K562 (cell line): ENCODE data around the gene ZNF275. TPM values are rescaled to one million over a fixed set of nuclear protein-coding genes. Genes with fewer than 3 reads are reported as not detected.

Experiments used
- BACH1 ChIP-seq: fragments of 200-800 bp; sonication (Bioruptor generic); IDR thresholded peaks from 2 replicates; pipeline ENCODE4 v1.6.1; 2016; ENCODE audit warnings: missing genetic modification characterization, missing compliant biosample characterization
- CCNT2 ChIP-seq: IDR thresholded peaks from 2 replicates; pipeline ENCODE4 v1.6.1; 2011; ENCODE audit warnings: borderline replicate concordance, low read depth, mild to moderate bottlenecking, moderate library complexity, mixed read lengths, low read length; ENCODE audit not compliant: insufficient read length; ENCODE audit errors: extremely low read depth
- CTBP1 ChIP-seq: fragments of 450-650 bp; IDR thresholded peaks from 2 replicates; pipeline ENCODE4 v1.6.1; 2016; ENCODE audit warnings: borderline replicate concordance
- FOXK1 ChIP-seq: sonication (generic); formaldehyde crosslinking; IDR thresholded peaks from 2 replicates; pipeline ENCODE4 v1.8.0; 2022; ENCODE audit warnings: missing genetic modification reagents, mild to moderate bottlenecking, borderline replicate concordance
- GABPA ChIP-seq: fragments of 200-800 bp; sonication (Bioruptor generic); conservative IDR thresholded peaks from 2 replicates; pipeline ENCODE4 v1.6.1; 2016; ENCODE audit warnings: low read depth, missing genetic modification characterization, missing compliant biosample characterization
- GTF2B ChIP-seq: IDR thresholded peaks from 2 replicates; pipeline ENCODE4 v1.6.1; 2011; ENCODE audit not compliant: insufficient read length; ENCODE audit errors: extremely low read depth
- HDAC1 ChIP-seq, 2 experiments: fragments of 450-650 bp; IDR thresholded peaks; 2 replicates each; pipeline ENCODE4 v1.6.1; 2016 to 2017; ENCODE audit warnings: inconsistent platforms in 1 of 2, mild to moderate bottlenecking in 1 of 2, moderate library complexity in 1 of 2
- MCM5 ChIP-seq: fragments of 450-650 bp; IDR thresholded peaks from 2 replicates; pipeline ENCODE4 v1.6.1; 2016; ENCODE audit warnings: low read depth
- NFE2L1 ChIP-seq: fragments of 450-650 bp; IDR thresholded peaks from 2 replicates; pipeline ENCODE4 v1.6.1; 2016; ENCODE audit warnings: missing genetic modification characterization, low read depth, mild to moderate bottlenecking, missing compliant biosample characterization, moderate library complexity, borderline replicate concordance
- NKRF ChIP-seq: fragments of 450-650 bp; IDR thresholded peaks from 2 replicates; pipeline ENCODE4 v1.6.1; 2016; ENCODE audit warnings: borderline replicate concordance
- NONO ChIP-seq, 2 experiments: fragments of 200-400 bp in 1 of 2; fragments of 450-650 bp in 1 of 2; formaldehyde crosslinking in 1 of 2; IDR thresholded peaks; 2 replicates each; pipeline ENCODE4 v1.6.1; 2017; ENCODE audit warnings: low read depth in 2 of 2, mild to moderate bottlenecking in 2 of 2, moderate library complexity in 2 of 2, low read length in 1 of 2
- TCF7L2 ChIP-seq: fragments of 150-350 bp; IDR thresholded peaks from 2 replicates; pipeline ENCODE4 v1.6.1; 2016; ENCODE audit warnings: low read depth, mild to moderate bottlenecking, low read length, moderate library complexity
- VEZF1 ChIP-seq: fragments of 200-800 bp; sonication (Bioruptor generic); IDR thresholded peaks from 2 replicates; pipeline ENCODE4 v1.6.1; 2017; ENCODE audit warnings: missing genetic modification characterization, missing compliant biosample characterization
- ZBTB11 ChIP-seq, 3 experiments: fragments of 200-800 bp in 1 of 3; fragments of 250-450 bp in 1 of 3; fragments of 450-650 bp in 1 of 3; sonication (Bioruptor Pico) in 1 of 3; sonication (Bioruptor generic) in 1 of 3; formaldehyde crosslinking in 1 of 3; IDR thresholded peaks; 2 replicates each; pipeline versions ENCODE4 v1.6.1 to v1.8.0; 2016 to 2022; ENCODE audit warnings: mild to moderate bottlenecking in 2 of 3, missing genetic modification characterization in 2 of 3, missing compliant biosample characterization in 1 of 3, moderate library complexity in 1 of 3
- ZBTB9 ChIP-seq: fragments of 450-650 bp; formaldehyde crosslinking; IDR thresholded peaks from 2 replicates; pipeline ENCODE4 v1.4.0; 2020; ENCODE audit warnings: mild to moderate bottlenecking, moderate library complexity
- ZNF134 ChIP-seq: fragments of 250-450 bp; sonication (Bioruptor Pico); conservative IDR thresholded peaks from 2 replicates; pipeline ENCODE4 v1.4.0; 2020
- polyA plus RNA-seq, 8 experiments: library from polyadenylated mRNA; depleted of rRNA in 4 of 8; stranded (reverse) in 5 of 8; unstranded in 3 of 8; fragments of >200 nt; fragmentation: Nextera tagmentation in 2 of 8; fragmentation: Illumina TruSeq in 1 of 8; extraction: Ambion mirVana in 2 of 8; extraction: Trizol in 1 of 8; gene quantifications; 2 replicates each; pipeline versions ENCODE4 v1.2.1 to v1.2.3, GENCODE V29; 2011 to 2014; ENCODE audit warnings: inconsistent platforms in 1 of 8, missing spikeins in 1 of 8
- total RNA-seq, 7 experiments: library from RNA; depleted of rRNA in 6 of 7; stranded (reverse); fragments of >200 nt in 6 of 7; fragmentation: Illumina TruSeq in 2 of 7; extraction: Trizol in 2 of 7; gene quantifications; 2 replicates each; pipeline versions ENCODE4 v1.2.1 to v1.2.3, GENCODE V29; 2011 to 2021; ENCODE audit warnings: low replicate concordance in 1 of 7

The ZNF275 gene
- total and polyA plus RNA-seq, 9 of the 15 experiments (the other 6 are each of a cell fraction or from before 2014, with no cell fraction given): 2.1 to 19.1 (median 12.0) TPM

GRCh38 chrX:153333821-153334653 is at the start of gene ZNF275 (continued):
- TF ChIP-seq HDAC1 (IDR thresholded peaks at IDR 0.05) (peak in 1 of 2 experiments; percentile 60; a peak in 2 of 4 replicates), CTBP1 (peak; percentile 34; the same call in 1 of the 2 replicates), ZBTB11 (CRISPR knock-in tag; IDR thresholded peaks at IDR 0.05) (peak in 2 of 3 experiments; percentile 39 to 86; a peak in 2 of 6 replicates), FOXK1 (CRISPR knock-in tag) (no peak), NONO (IDR thresholded peaks at IDR 0.05; ENCODE audit: low read depth in 2 of 2, low read length in 1 of 2) (peak; percentile 72 to 77; a peak in 3 of 4 replicates), NKRF (peak; percentile 48; the same call in 1 of the 2 replicates), GTF2B (no peak), CCNT2 (peak; percentile 25), TCF7L2 (no peak), ZNF134 (CRISPR knock-in tag) (no peak), GABPA (tag) (peak; percentile 77), BACH1 (tag) (no peak), VEZF1 (CRISPR knock-in tag) (peak; percentile 81), MCM5 (no peak), NFE2L1 (tag) (no peak), ZBTB9 (CRISPR knock-in tag) (peak; percentile 51; the same call in 1 of the 2 replicates)
